GM19324 (cell line): ENCODE results near the gene PRRC2B.

Source experiments
- ATAC-seq: cut with Tn5 transposase; IDR thresholded peaks from one replicate; pipeline ENCODE4 v1.9.1; 2021; ENCODE audit warnings: mild to moderate bottlenecking, moderate library complexity; ENCODE audit not compliant: unreplicated experiment, low FRiP score

The PRRC2B gene

GRCh38 chr9:131406563-131407436 is 12.9 kb downstream of the PRRC2B start:
- no peak for ATAC-seq

GRCh38 chr9:131407717-131408195 is 13.9 kb downstream of the PRRC2B start:
- ATAC-seq: no peak

GRCh38 chr9:131409458-131409992 is 15.6 kb downstream of the PRRC2B start:
- no peak for ATAC-seq

- no peak for ATAC-seq
Observed at GRCh38 chr9:131410044-131410491, 16.2 kb downstream of the PRRC2B start.

- no peak for ATAC-seq
Observed at GRCh38 chr9:131411719-131412681, 18.1 kb downstream of the PRRC2B start.

- no peak for ATAC-seq
Observed at GRCh38 chr9:131416509-131416908, 22.6 kb downstream of the PRRC2B start.

- ATAC-seq: no peak
Observed at GRCh38 chr9:131417264-131418142, 23.6 kb downstream of the PRRC2B start.

GRCh38 chr9:131418143-131419025 is 24.5 kb downstream of the PRRC2B start:
- ATAC-seq: no peak

GRCh38 chr9:131419026-131419614 is 25.2 kb downstream of the PRRC2B start:
- no peak for ATAC-seq

- ATAC-seq: no peak
Observed at GRCh38 chr9:131419716-131420115, 25.8 kb downstream of the PRRC2B start.

- no peak for ATAC-seq
Observed at GRCh38 chr9:131420980-131421624, 27.2 kb downstream of the PRRC2B start.

GRCh38 chr9:131421691-131422090 is 27.8 kb downstream of the PRRC2B start:
- no peak for ATAC-seq

- ATAC-seq: no peak
Observed at GRCh38 chr9:131422241-131422792, 28.4 kb downstream of the PRRC2B start.

- no peak for ATAC-seq
Observed at GRCh38 chr9:131423171-131423581, 29.3 kb downstream of the PRRC2B start.

- ATAC-seq: no peak
Observed at GRCh38 chr9:131426545-131426944, 32.7 kb downstream of the PRRC2B start.

- ATAC-seq: no peak
Observed at GRCh38 chr9:131429121-131430012, 35.5 kb downstream of the PRRC2B start.

- no peak for ATAC-seq
Observed at GRCh38 chr9:131432050-131432449, 38.2 kb downstream of the PRRC2B start.
